ENCODE data around the gene RAD51B.

DNA sequence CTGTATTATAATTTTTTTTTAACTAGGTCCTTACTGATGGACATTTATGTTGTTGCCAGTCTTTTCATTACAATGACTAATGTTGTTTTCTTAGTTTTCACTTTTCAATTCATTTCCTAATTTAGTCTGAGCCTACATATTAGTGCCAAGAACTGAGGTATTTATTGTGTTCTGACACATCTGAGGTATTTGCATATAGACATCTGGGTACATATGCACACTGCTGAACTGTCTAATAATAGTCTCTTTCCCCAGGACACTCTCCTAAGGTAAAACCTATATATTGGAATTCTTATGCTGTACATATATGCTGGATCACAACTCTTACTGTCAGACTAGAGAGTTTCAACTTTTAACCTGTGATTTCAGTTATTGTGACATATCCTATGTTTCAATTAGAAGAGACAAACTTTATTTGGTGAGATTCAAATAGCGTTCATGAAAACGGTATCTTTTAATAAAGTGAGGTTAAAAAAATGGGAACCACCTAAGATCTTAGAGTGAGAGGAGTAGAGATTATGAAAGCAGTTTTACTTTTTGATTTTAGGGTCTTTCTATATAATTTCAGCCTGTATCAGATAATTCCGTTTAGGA, 263.2 kb downstream of the RAD51B start:
- TF ChIP-seq, protein P1, sequence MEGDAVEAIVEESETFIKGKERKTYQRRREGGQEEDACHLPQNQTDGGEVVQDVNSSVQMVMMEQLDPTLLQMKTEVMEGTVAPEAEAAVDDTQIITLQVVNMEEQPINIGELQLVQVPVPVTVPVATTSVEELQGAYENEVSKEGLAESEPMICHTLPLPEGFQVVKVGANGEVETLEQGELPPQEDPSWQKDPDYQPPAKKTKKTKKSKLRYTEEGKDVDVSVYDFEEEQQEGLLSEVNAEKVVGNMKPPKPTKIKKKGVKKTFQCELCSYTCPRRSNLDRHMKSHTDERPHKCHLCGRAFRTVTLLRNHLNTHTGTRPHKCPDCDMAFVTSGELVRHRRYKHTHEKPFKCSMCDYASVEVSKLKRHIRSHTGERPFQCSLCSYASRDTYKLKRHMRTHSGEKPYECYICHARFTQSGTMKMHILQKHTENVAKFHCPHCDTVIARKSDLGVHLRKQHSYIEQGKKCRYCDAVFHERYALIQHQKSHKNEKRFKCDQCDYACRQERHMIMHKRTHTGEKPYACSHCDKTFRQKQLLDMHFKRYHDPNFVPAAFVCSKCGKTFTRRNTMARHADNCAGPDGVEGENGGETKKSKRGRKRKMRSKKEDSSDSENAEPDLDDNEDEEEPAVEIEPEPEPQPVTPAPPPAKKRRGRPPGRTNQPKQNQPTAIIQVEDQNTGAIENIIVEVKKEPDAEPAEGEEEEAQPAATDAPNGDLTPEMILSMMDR (conservative IDR thresholded peaks at IDR 0.05 in 1 of 2, IDR thresholded peaks at IDR 0.05 in 1 of 2; ENCODE audit: low read depth in 1 of 2, low read length in 2 of 2): no peak
- no peak for TF ChIP-seq EZH2 (IDR thresholded peaks at IDR 0.05; ENCODE audit: low read length, missing control alignments)
